ENCODE results near the gene DIPK1A.
"Not testable (repeated sequence)": the region's sequence is repeated elsewhere in the genome, so short reads cannot be mapped to it uniquely, and the experiment has no call there.

DIPK1A gene

DNA sequence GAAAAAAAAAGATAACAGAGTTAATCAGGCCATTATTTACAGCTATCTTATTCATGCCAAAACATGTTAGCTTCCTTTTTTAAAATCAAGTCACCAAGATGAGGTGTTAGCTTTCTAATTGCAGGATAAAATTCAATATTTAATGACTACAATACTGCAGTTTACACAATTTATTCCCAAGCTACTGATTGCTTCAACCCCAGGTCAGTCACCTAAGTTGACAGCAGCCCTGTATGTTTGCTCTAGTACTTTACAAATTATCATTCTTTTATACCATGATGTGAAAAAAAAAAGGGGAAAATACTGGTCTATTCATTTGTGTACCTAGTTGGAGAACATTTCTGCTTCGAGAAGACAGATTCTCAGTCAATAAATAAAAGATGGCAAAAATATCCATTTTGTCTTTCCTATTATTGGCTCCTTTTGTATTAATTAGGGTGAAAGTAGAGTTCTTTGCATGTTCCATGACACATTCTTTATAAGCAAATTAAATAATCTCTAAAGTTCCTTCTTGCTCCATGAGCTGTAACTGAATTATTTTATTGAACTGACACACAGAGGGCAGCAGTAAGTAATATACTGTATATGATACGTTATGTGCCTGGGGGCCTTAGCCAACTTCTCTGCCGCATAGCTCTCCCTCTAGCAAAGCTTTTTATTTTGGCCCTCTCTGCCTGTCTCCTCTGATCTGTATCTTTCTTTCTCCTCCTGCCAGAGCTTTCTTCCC, 48.0 kb downstream of the DIPK1A start:
- FAIRE-seq, result no peak

DNA sequence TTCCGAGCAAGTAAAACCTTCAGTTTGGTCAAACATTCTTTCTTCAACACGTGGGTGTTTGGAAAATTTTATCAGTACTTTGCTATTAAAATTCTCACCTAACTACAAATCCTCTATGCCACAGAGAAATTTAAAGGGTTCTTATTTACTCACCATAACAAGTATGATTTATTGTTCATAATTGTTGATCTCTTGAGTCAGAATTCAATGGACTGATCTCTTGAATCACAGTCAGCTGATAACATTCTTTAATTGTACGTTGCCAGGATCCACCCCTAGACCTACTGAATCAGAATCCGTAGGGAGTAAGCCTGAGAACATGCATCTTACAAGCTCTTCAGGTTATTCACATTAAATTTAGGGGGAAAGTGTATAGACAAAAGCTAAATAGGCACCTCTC, 51.2 kb downstream of the DIPK1A start:
- no peak for FAIRE-seq

DNA sequence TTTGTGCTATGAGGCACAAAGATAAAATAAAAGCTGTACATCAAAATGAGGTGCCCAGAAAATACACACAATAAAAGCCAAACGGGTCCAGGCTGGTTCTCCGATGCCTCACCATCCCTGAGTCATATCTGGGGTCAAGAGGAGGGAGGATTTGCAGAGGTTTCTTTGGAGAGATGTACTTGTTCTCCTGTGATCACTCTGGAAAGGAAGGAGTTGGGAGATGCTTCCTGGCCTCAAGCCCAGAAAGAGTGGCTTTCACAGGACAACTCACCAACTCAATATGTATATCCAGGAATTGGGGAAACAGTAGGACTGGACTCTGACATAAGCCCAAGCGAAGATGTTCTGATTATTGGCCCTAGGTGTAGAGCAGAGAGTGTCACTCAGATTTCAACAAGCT, 51.9 kb downstream of the DIPK1A start:
- FAIRE-seq, result no peak

DNA sequence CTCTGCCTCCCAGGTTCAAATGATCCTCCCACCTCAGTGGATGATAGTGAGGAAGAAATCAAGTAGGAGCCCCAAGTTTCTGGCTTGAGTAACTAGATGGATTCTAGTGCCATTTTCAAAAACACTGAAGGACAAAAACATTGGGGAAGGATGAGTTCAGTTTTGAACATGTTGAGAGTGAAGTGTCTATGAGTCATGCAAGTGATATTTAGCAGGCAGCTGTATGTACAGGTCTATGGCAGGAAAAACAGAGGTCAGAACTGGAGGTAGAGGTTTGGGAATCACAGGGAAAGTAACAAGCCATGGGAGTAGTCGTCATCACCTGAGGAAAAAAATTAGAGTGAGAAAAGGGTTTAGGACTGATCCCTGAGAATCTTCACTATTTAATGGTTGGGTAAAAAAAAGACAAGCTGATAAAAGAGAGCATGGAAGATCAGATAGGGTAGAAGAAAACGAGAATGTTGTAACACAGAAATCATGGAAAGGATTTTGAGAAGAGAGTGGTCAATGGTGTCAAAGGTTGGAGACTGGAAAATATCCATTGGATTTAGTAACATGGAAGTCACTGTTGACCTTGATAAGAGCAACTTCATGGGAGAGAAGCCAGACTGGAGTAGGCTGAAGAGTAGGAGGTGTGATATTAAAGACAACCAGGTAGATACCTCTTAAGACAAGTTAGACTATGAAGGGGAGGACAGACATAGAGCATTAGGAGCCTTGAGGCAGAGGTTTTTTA, 53.1 kb downstream of the DIPK1A start:
- no peak for FAIRE-seq

DNA sequence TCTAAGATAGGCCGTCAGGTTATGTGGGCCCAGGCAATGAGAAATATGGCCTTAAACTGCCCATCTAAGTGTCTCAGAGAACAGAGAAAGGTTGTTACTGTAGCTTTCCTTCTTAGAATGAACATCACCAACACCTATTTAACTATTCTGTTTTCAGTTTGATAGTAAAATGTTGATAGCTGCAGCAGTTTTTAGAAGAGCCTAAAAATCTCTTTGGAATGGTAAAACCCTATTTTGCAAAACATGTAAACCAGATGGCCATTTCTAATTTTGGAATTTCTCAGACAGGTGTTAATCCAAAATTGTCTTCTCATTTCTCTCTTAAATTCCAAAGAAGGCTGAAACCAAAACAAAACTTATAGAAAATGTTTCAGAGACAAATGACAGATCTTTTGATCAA, 57.5 kb downstream of the DIPK1A start:
- no peak for FAIRE-seq

DNA sequence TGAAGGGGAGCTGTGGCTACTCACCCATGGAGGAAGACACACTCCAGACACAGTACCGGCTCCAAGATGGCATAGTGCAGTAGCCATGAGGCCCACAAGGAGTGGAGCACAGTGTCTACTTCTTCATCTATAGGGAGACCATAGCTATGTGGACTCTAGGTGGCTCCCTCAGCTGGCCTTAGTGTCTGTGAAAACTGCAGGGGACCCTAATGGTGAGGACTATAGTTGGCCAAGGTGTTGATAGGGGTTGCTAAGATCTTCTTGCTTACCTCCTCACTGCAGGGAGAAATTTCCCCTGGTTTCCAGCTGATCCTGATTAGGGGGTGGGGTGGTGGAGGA, 58.9 kb downstream of the DIPK1A start:
- no peak for FAIRE-seq

DNA sequence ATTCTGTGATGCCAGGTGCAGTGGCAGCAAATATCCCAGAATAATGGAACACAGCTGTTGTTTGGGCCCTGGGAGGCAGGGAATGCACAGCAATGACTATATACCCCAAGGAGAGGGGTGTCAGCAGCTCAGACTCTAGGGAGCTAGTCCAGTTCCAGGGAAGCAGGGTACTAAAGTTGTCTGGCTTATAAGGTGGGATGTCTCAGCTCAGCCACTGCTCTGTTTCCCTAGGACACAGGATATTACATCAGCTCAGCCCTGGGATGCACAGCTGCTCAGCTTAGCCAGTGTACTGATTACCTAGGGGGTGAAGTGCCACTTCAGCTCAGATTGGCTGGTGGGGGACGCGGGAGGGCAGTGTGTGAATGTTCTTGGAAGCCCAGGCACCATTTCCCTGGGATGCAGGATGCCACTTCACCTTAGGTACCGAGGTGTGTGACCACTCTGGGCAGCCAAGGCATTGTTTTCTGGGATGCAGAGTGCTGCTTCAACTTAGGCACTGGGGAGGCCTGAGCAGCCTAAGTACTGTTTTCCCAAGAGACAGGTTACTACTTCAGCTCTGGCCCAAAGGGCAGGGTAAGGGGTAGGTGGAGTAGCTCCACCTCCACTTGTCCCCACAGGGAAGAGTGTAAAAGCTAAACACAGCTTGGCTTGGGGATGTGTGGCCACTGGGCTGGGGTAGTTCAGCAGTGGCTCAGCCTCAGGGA, 59.4 kb downstream of the DIPK1A start:
- no peak for FAIRE-seq

DNA sequence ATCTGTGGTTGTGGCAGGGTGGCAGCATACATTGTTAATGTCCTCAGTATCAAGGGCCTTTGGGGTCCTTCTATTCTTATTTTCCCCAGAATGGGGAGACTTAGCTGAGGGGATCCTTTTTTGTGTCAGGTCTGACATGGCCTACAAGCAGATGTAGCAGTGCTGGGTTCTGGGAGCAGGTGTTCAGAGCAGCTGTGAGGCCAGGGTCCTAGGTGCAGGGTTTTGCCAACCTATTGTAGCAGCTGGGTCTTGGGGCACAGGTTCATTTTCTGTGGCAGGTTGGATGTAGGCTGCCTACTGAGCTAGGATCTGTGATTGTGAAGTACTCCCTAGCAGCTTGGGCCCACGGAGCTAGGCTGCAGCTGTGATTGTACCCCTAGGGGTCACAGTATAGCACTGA, 60.1 kb downstream of the DIPK1A start:
- no peak for FAIRE-seq

DNA sequence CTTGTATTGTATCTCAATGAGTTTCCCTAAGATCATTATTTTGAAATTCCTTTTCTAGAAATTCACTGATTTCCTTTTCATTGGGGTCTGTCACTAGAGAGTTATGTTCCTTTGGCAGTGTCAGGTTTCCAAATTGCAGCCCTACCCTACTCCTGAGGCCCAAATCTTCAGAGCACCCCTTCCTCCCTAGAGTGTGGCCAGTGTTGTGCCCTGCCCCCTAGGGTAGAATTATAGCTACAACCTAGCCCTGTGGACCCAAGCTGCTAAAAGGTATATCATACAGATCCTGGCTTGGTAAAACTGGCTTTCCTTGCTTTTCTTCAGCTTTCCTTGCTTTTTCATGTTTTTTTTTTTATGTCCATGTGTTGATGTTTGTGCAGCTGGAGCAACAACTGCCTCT, 60.7 kb downstream of the DIPK1A start:
- FAIRE-seq, result no peak

DNA sequence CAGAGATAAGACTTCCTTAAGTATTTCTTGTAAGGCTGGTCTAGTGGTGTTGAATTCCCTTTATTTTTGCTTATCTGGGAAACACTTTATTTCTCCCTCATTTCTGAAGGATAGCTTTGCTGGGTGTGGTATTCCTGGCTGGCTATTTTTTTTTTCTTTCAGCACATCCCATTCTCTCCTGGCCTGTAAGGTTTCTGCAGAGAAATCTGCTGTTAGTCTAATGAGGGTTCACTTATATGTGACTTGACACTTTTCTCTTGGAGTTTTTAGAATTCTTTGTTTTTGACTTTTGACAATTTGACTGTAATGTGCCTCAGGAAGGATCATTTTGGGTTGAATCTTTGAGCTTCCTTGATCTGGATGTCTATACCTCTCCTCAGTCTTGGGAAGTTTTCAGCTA, 61.5 kb downstream of the DIPK1A start:
- FAIRE-seq, result no peak

DNA sequence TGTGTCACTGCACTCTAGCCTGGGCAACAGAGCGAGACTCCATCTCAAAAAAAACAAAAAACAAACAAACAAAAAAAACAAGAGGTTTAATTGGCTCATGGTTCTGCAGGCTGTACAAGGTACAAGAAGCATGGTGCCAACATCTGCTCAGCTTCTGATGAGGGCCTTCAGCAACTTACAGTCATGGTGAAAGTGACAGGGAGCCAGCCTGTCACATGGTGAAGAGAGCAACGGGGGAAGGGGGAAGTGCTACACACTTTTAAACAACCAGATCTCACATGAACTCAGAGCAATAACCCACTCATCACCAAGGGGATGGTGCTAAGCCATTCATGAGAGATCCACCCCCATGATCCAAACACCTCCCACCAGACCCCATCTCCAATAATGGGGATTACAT, 63.2 kb downstream of the DIPK1A start:
- not testable (repeated sequence) for FAIRE-seq

DNA sequence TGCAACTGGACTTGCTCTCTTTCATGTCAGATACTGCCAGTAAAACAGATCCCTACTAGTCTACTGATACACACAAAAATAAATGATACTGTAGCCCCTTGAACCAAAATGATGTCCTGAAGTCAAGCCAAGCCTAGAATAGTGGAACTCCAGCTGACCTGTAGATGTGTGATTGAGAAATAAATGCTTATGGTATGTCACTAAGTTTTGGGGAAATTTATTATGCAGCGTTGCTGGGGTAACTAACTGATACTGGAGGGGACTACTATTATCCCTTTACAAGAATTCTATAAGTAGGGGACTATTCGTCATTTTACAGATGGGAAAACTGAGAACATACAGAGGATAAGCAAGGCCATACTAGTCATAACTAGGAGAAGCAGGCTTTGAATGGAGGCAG, 73.8 kb downstream of the DIPK1A start:
- no peak for FAIRE-seq

DNA sequence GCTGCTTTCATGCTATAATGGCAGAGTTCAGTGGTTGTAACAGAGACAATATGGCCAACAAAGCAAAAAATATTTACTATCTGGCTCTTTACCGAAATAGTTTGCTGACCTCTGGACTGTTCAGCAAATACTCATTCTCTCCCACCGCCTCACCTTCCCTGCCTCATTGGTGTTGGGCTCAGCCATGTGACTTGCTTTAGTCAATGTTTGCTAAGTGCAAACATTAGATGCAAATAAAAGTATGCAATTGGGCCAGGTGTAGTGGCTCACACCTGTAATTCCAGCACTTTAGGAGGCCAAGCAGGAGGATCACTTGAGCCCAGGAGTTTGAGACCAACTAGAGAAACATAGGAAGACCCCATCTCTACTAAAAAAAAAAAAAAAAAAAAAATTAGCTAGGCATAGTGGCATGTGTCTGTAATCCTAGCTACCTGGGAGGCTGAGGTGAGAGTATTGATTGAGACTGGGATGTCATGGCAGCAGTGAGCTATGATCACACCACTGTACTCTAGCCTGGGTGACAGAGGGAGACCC, 74.3 kb downstream of the DIPK1A start:
- no peak for FAIRE-seq

DNA sequence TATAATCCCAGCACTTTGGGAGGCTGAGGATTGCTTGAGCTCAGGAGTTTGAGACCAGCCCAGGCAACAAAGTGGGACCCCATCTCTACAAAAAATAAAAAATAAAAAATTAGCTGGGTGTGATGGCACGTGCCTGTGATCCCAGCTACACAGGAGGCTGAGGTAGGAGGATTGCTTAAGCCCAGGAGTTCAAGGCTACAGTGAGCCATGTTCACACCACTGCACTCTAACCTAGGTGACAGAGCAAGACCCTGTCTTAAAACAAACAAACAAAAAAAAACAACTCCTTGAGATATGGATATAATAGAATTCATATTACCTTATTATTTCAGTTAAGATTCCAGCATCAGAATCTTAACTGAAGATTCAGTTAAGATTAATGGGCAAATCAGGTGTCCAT, 77.1 kb downstream of the DIPK1A start:
- FAIRE-seq, result no peak

DNA sequence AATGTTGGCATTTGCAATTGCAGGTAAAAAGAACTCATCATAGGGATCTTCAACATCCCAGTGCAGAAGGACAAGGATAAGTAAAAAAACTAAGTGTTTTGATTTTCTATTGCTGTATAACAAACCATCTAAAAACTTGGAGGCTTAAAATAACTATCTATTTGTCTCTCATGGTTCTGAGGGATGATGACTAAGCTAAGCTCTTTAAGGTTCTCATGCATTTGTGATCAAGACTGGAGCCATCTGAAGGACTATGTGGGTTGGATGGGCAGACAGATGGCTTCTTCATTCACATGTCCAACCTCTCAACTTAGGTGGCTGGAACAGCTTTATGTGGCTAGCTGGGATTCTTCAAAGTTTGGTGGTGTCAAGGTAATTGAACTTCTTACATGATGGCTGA, 78.0 kb downstream of the DIPK1A start:
- FAIRE-seq, result no peak

DNA sequence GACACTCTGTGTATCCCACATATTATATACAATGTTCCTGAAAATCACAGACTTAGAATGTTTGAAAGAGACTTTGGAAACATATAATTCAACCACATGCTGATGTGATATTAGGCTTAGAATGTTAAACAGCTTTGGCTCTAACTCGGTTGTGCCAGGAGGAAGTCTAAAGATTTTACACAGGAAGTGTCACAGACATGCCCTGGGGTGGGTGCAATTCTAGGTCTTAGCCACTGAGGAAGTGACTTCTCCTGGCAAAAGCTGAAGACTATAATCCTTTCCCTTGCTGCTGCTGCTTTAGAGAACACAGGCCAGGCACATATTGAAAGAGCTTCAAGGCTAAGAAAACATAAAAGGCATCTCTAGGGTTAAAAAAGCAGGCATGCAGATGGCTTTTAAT, 78.4 kb downstream of the DIPK1A start:
- FAIRE-seq, result no peak

DNA sequence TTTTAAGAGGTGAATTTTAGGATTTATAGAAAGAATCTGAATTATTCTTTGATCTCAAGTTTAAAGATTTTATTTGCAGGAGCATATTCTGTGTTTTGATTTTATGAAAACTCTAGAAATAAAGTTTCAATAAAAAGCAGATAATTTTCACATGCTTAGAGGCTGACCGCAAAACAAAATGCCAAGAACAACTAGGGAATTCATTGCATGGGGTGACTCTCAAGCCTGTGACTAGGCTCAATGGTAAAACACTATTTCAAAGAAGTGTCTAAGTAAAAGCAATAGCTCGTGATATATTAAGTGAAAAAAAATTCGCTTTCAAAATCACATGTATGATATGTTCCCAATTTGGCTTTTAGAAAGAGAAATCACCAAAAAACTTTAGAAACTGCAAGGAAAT, 79.9 kb downstream of the DIPK1A start:
- FAIRE-seq, result no peak

DNA sequence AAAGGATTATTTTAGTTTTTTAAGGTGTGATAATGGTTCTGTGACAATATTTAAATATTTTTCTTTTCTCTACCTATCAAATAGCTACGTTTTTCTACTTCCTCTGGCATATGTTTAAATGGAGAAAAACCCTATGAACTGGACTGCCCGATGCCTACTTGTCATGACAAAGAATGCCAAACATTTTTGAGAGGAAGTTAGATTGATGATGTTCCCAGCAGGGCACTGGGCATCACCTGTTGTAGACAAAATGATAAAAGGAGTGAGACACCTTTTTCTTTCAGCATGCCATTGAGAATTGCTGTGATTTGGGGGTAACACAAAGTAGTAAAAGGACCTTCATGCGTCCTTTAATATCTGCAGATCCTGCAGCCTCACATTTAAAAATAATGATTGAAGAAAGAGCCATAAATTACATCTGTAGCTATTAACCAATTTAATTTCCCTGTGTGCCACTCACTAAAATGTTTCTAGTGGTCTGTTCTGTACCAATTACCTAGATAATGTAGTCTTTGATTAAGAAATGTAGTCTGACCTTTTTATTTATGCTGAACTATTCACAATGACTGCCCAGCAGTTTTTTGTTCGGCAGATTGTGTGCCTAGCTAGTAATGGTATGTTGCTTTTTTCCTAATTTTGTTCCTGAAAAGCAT, 81.8 kb downstream of the DIPK1A start:
- no peak for FAIRE-seq

DNA sequence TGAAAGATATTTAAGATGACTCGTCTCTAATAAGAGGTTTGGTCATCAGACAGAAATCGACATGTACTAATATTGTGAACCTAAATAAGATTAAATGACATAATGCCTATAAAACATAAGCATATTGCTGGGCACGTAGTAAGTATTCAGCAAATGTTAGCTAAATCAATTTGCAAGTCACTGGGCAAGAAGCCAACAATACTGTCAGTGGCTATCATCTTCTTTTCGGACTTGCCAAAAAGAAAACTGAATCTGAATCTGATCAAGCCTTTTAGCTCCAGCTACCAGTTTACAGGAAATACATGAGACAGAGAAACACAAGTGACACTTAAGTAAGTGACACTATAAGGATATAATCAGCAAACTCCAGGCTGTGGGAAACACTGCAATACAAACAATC, 83.5 kb downstream of the DIPK1A start:
- FAIRE-seq, result peak; percentile 5

DNA sequence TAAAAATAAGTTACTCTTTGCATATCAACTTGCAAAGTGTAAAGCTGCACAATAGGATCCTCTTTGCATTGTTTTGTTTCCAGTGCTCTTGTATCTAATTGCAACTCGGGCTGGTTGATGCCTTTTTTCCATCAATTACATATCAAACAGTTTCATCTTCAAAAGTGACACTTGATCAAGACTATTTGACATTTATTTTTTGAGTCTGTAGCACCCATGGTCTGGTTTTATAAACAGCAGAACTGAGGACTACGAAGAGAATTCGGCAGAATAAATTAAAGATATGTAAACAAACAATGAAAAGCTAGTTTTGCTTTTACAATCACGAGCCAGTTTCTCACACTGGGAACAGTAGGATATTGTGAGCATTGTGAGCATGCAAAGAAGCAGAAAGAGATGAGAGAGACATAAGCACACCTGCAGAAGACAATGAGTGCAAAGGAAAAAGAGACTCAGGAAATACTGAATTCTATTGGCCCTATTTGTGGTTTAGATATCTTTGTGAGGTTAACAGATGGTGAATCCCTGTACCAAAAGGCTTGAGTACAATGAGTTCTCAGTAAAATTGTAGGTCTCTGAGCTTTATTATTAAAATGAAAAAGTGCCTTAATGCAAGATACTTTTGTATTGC, 84.1 kb downstream of the DIPK1A start:
- FAIRE-seq, result peak; percentile 24

DNA sequence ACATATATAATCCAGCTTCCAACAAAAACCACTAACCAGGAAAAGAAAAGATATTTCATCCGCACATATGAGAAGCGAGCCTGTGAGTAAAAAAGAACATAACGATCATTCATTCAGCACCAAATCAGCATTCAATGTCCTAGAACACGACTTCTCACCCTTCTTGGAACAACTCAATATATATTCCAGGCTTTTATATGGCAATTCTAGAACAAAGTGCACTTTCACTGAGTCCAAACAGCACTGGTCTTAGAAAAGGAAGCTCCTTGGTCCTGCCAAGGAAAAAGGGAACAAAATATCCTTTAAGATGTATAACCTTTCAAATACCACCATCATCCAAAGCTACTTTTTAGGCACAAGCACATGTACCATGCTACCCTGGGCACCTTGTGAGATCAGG, 84.9 kb downstream of the DIPK1A start:
- no peak for FAIRE-seq

DNA sequence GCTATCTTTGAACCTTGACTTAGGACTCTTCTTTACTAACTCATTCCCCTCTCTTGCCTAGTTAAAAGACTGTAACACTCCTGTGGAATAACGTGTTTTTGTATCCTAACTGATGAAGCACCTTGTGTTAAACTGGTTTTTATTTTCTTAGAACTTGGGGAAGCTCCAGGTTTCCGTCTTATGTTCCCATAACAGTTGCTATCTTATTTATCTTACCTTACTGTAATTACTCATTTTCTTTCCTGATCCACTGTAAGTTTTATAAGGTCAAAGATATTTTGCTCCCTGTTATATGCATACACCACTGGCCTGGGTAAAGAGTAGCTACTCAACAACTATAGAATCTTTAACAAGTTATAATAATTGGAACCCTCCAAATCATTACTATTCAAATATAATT, 86.3 kb downstream of the DIPK1A start:
- FAIRE-seq, result no peak

DNA sequence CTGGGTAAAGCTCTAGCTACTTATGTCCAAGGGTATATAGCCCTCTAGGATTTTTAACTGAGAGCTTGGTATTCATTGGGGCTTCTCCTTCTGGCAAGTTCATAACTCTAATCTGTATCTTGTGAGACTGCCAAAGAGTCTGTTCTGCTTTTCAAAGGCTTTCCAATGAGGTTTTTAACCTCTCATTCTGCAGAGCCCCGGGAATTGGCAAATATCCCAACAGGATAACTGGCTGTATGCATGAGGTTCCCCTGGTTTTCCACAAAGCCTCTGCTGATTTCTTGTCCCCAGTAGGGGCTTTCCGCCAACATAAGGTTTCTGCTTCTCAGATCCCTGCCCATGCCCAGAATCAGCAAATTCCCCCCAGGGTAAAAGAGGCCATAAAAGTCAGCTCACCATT, 88.5 kb downstream of the DIPK1A start:
- no peak for FAIRE-seq
